Stomach smooth muscle (tissue), 2 donors: ENCODE data around the gene EFCAB11.
"Not testable (repeated sequence)": the region's sequence is repeated elsewhere in the genome, so short reads cannot be mapped to it uniquely, and the experiment has no call there.

Experiments
- H3K27ac ChIP-seq: one replicate; pipeline ENCODE4 v1.7.0; 2013; ENCODE audit warnings: mild to moderate bottlenecking, low read length, inconsistent platforms
- H3K27me3 ChIP-seq, 2 donors: one replicate each; pipeline ENCODE4 v1.7.0; 2013; ENCODE audit warnings: low read length in 2 of 2; ENCODE audit not compliant: insufficient read depth in 2 of 2, control insufficient read depth in 1 of 2
- H3K36me3 ChIP-seq, 2 donors: one replicate each; pipeline ENCODE4 v1.7.0; 2013; ENCODE audit warnings: low read length in 2 of 2; ENCODE audit not compliant: control insufficient read depth in 2 of 2, insufficient read depth in 2 of 2
- H3K4me1 ChIP-seq: one replicate; pipeline ENCODE4 v1.7.0; 2013; ENCODE audit warnings: low read length; ENCODE audit not compliant: control insufficient read depth, insufficient read depth
- H3K4me3 ChIP-seq, 2 donors: one replicate each; pipeline ENCODE4 v1.7.0; 2013; ENCODE audit warnings: low read length in 2 of 2
- H3K9ac ChIP-seq, 2 donors: one replicate each; pipeline ENCODE4 v1.7.0; 2013; ENCODE audit warnings: low read length in 2 of 2, mild to moderate bottlenecking in 1 of 2
- H3K9me3 ChIP-seq, 2 donors: one replicate each; pipeline ENCODE4 v1.7.0; 2013; ENCODE audit warnings: low read length in 2 of 2; ENCODE audit not compliant: control insufficient read depth in 2 of 2
- donor health status: healthy.
- donor health status: Pancreatic carcinoma.

Gene EFCAB11

DNA sequence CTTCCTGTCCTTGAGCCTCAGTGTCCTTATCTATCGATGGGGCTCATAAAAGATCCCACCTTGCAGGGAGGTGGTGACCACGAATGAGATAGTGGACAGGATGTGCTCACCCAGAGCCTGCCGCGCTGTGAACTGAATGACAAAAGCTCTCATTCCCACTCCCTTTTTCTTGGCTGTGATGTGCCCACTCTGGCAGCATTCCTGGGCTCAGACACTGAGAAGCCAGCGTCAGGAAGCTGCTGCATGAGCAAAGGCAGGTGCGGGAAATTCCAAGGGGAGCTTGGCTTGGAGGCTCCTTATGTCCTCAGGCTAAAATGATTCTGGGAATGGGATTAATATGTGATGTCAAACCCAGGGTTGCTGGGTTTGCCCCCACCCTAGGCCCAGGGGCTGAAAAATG is 61.6 kb downstream of the EFCAB11 start:
- H3K27me3 ChIP-seq: no peaks in the 10 kb centered on the region
- no peak overlapping the region for H3K27ac ChIP-seq
- H3K9ac ChIP-seq: no peak overlapping the region
- no peaks in the 10 kb centered on the region for H3K4me1 ChIP-seq
- no peak overlapping the region for H3K4me3 ChIP-seq
- no peaks in the 10 kb centered on the region for H3K9me3 ChIP-seq
- H3K36me3 ChIP-seq: no peaks in the 10 kb centered on the region

DNA sequence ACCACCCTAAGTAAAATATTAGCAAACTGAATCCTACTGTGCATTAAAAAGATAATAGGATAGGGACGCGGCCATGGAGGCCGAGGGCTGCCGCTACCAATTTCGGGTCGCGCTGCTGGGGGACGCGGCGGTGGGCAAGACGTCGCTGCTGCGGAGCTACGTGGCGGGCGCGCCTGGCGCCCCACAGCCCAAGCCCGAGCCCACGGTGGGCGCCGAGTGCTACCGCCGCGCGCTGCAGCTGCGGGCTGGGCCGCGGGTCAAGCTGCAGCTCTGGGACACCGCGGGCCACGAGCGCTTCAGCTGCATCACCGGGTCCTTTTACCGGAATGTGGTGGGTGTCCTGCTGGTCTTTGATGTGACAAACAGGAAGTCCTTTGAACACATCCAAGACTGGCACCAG is 62.8 kb downstream of the EFCAB11 start:
- not testable (repeated sequence) for H3K4me3 ChIP-seq, H3K9me3 ChIP-seq, H3K36me3 ChIP-seq, H3K27me3 ChIP-seq, H3K4me1 ChIP-seq, H3K9ac ChIP-seq, H3K27ac ChIP-seq

DNA sequence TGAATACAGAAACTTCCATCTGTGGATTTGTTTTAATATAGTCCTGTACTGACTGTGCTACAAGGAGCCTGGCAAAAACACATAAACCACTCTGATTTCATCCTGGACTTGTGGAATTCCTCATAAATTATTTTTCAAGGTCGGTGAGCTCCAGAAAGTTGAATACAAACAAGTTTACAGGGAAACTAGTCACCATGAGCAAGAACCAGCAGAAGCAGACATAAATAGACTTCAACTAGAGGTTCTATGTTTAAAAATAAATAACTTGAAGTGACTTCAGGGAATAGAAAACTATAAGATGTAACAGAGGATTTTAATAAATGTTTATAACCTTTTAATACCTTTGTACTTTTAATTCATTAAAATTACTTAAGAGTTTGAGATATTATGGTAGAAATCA is 63.5 kb downstream of the EFCAB11 start:
- Histone ChIP-seq H3K9me3 (no peaks in the 10 kb centered on the region), H3K4me1 (no peaks in the 10 kb centered on the region), H3K9ac (no peak overlapping the region), H3K4me3 (no peak overlapping the region), H3K27ac (no peak overlapping the region), H3K36me3 (no peaks in the 10 kb centered on the region), H3K27me3 (no peaks in the 10 kb centered on the region)

DNA sequence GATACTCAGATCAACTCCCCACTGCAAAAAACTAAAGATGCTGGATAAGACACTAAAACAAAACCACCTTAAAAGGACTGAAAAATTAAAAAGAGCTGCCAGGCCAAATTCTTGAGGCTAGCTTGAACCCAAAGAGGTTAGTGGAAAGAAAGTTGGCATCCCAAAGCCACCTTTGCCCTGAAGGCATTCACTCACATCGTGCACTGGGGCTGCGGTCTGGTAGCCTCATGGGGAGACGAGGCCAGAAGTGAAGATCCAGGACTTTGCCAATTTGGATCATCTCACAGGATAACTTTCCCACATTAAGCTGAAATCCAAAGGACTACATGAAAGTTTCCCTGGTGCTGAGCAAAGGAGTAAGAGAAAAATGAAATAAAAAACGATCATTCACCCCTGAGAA is 63.9 kb downstream of the EFCAB11 start:
- no peaks in the 10 kb centered on the region for H3K9me3 ChIP-seq
- H3K9ac ChIP-seq: no peak overlapping the region
- H3K27ac ChIP-seq: no peak overlapping the region
- H3K27me3 ChIP-seq: no peaks in the 10 kb centered on the region
- H3K36me3 ChIP-seq: no peaks in the 10 kb centered on the region
- H3K4me1 ChIP-seq: no peaks in the 10 kb centered on the region
- H3K4me3 ChIP-seq: no peak overlapping the region

DNA sequence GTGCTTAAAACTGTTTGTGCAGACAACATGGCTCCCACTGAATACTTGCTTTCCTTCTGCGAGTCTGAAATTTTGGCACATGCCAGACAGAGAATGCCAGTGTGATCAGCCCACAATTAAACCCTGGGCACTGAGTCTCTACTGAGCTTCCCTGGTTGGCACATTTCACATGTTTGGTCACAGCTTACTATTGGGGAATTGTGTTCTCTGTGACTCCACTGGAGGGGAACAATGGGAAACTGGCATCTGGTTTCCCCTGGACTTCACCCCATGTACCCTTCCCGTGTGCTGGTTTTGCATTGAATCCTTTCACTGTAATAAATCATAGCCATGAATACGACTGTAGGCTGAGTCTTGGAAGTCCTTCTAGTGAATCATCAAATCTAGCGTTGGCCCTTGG is 64.9 kb downstream of the EFCAB11 start:
- Histone ChIP-seq H3K4me1 (no peaks in the 10 kb centered on the region), H3K9me3 (no peaks in the 10 kb centered on the region), H3K9ac (no peak overlapping the region), H3K4me3 (no peak overlapping the region), H3K36me3 (no peaks in the 10 kb centered on the region), H3K27ac (no peak overlapping the region), H3K27me3 (no peaks in the 10 kb centered on the region)

DNA sequence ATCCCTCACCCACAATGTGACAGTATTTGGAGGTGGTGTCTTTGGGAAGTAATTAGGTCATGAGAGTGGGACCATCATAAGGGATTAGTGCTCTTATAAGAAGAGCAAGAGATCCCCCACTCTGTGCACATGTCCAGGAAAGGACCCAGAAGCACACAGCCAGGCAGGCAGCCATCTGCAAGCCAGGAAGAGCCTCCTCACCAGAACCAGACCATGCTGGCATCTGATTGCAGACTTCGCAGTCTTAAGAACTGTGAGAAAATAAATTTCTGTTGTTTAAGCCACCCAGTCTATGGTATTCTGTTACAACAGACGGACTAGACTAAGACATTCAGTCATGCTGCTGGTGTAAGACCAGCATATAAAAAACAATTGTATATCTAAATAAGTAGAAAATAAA is 69.8 kb downstream of the EFCAB11 start:
- H3K9me3 ChIP-seq: no peaks in the 10 kb centered on the region
- H3K27ac ChIP-seq: no peak overlapping the region
- no peaks in the 10 kb centered on the region for H3K4me1 ChIP-seq
- H3K9ac ChIP-seq: no peak overlapping the region
- H3K36me3 ChIP-seq: no peaks in the 10 kb centered on the region
- no peak overlapping the region for H3K4me3 ChIP-seq
- no peaks in the 10 kb centered on the region for H3K27me3 ChIP-seq

DNA sequence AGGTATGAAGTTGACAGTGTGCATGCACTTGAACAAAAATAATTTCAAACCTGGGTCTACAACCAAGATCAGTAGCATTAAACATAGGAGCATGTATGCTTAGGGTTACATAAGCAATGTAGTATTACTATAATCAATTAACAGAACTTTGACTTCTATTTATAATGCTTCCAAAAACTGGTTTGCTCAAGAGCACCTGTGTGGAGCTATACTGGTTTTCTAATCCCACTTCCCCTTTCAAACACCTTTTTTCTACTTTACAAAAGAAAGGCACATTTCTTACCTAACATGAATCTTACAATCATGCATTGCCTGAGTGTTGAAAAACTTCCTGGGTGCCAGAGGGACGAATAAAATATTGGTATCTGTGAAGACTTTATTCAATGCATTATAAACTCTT is 72.7 kb downstream of the EFCAB11 start:
- Histone ChIP-seq H3K4me3 (no peak overlapping the region), H3K4me1 (no peaks in the 10 kb centered on the region), H3K9me3 (no peaks in the 10 kb centered on the region)

DNA sequence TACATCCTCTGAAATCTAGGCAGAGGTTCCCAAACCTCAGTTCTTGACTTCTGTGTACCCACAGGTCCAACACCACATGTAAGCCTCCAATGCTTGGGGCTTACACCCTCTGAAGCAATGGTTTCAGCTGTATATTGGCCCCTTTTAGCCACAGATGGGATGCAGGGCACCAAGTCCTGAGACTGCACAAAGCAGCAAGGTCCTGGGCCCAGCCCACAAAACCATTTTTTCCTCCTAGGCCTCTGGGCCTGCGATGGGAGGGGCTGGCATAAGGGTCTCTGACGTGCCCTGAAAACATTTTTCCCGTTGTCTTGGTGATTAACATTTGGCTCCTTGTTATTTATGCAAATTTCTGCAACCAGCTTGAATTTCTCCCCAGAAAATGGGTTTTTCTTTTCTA is 80.4 kb downstream of the EFCAB11 start:
- H3K4me1 ChIP-seq, H3K4me3 ChIP-seq, H3K27ac ChIP-seq, H3K9ac ChIP-seq, H3K36me3 ChIP-seq, H3K27me3 ChIP-seq, H3K9me3 ChIP-seq: not testable (repeated sequence)

More for the DNA sequence above, 72.7 kb downstream of the EFCAB11 start:
- Histone ChIP-seq H3K27me3 (no peaks in the 10 kb centered on the region), H3K9ac (no peak overlapping the region), H3K27ac (no peak overlapping the region), H3K36me3 (no peaks in the 10 kb centered on the region)

DNA sequence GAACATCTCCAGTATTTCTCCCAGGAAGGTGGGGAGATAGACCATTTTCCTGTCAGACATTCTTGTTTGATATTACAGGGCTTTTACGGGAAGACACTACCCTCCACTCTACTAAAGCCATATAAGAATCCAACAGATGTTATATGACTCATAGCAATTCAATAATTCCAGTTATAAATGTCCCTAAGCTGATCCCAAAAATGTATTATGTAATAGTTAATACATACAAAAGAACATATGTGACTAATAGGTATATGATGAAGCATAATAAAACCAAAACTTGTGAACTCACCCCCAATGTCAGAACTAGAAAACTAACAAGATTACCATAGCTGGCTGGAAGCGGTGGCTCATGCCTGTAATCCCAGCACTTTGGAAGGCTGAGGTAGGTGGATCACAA is 84.2 kb downstream of the EFCAB11 start:
- H3K27ac ChIP-seq: no peak overlapping the region
- H3K36me3 ChIP-seq: no peaks in the 10 kb centered on the region
- H3K9me3 ChIP-seq: peaks cover 0 to 3% of the 10 kb centered on the region in 2 donors
- no peaks in the 10 kb centered on the region for H3K27me3 ChIP-seq
- no peak overlapping the region for H3K4me3 ChIP-seq
- H3K4me1 ChIP-seq: no peaks in the 10 kb centered on the region
- H3K9ac ChIP-seq: no peak overlapping the region

DNA sequence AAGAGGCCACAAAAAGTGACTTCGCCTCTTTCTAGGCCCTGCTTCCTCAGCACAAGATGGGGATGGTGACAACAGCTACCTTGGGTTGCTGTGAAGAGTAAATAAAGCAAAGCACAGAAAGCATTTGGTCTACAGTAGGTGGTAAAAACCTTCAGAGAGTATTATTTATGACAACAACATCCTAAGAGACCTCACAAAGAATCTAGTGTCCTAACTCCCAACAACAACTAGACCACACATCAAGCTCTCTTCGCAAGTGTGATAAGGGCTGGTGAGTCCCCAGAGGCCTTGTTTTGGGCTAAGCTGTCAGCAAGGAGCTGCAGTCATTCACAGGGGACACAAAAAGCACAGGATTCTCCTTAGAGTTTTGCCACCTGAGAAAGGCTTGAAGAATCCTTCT is 84.9 kb downstream of the EFCAB11 start:
- Histone ChIP-seq H3K9me3 (peaks cover 0 to 3% of the 10 kb centered on the region in 2 donors), H3K4me3 (no peak overlapping the region), H3K27me3 (no peaks in the 10 kb centered on the region), H3K27ac (no peak overlapping the region), H3K9ac (no peak overlapping the region), H3K36me3 (no peaks in the 10 kb centered on the region), H3K4me1 (no peaks in the 10 kb centered on the region)

DNA sequence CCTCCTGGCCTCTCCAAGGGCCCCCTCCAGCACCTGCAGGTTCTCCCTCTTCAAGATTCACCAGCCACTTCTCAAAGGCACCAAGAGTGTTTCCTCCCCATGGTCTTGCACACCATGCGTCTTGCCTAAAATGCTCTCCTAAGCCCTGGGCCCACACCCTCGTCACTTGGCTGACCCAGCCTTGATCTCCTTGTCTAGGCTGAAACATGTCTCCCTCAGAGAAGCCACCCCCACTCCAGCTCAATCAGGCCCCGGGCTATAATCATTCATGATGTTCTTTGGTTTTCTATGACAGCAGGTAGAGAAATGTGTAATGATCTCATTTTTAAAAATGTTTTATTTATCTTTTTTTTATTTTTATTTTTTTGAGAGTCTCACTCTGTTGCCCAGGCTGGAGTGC is 88.1 kb downstream of the EFCAB11 start:
- H3K27ac ChIP-seq: no peak overlapping the region

DNA sequence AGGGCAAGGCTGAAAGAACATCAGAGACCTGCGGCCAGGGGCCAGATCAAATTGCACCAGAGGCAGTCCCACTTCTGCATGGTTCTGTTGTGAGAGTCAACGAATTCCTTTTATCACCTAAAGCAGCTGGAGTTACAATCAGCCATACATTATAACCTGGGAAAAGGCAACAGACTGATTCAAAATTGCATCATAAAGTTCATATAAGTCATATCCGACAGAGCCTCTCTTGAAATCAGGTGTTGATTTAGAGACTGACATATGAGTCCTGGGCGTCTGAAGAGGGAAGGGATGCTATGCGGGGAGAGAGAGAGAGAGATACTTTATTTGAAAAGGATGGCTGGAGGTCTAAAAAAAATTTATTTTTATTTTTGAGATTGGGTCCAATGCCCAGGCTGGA is 89.4 kb downstream of the EFCAB11 start:
- Histone ChIP-seq H3K9me3 (peaks cover 0 to 3% of the 10 kb centered on the region in 2 donors), H3K4me1 (no peaks in the 10 kb centered on the region), H3K9ac (no peak overlapping the region), H3K36me3 (no peaks in the 10 kb centered on the region), H3K27ac (no peak overlapping the region), H3K4me3 (no peak overlapping the region), H3K27me3 (no peaks in the 10 kb centered on the region)

More for the DNA sequence above, 88.1 kb downstream of the EFCAB11 start:
- H3K36me3 ChIP-seq: no peaks in the 10 kb centered on the region
- no peak overlapping the region for H3K9ac ChIP-seq
- H3K9me3 ChIP-seq: peaks cover 0 to 3% of the 10 kb centered on the region in 2 donors
- H3K27me3 ChIP-seq: no peaks in the 10 kb centered on the region
- H3K4me1 ChIP-seq: no peaks in the 10 kb centered on the region
- no peak overlapping the region for H3K4me3 ChIP-seq
